ENCODE measurements around the gene ANKDD1B.
A peak's percentile ranks its signal among the peaks of the same experiment; 100 is the strongest.
"Not testable (repeated sequence)": the region's sequence is repeated elsewhere in the genome, so short reads cannot be mapped to it uniquely, and the experiment has no call there.

The ANKDD1B gene

DNA sequence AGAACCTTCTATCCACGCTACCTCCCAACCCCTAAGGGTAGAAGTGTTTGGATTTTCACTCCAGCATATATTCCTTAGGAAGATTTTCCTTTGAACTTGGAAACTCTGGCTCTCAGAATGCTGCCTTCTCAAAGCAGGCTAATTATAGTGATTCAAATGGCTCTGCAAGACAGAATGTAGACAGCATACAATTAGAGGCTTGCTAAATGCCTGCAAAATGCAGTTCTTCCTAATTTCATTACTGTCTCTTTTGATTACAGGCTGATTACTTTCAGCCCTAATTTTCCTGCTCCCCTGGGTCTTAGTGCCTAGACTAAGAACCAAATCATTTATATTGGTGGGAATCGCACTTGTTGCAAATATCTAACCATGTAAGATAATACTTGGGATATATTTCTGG is 50.8 kb downstream of the ANKDD1B start:
- no peak for DNase-seq

DNA sequence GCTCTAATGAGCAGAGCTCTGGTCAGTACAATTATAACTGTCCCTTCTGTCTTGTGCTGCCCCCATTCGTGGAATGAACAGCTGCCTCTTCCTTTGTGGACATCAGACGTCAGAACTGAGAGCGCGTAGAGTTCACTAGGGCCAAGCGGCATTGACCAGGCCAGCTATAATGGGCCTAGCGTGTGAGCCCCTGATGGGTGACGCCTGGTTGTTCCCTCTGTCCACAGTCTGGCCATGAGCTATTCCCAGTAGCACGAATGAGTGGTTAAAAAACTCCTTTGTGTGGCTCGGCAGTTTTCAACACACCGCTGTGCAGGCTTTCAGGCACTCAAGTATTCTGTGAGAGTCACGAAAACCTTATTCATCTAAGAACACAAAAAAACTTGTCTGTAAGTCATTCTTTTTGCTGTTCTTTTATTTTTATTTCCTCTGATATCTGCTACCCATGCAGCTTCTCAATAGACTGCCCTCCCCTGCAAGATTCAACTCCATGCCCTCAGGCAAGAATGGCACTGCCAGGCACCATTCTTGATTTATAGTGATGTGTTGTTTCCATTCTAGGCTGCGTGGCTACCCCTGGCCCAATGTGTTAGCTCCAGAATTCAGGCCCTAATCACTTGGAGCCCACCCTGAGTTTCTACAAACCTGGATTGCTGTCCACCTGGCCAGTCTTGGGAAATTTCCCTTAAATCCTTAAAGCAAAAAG is 52.5 kb downstream of the ANKDD1B start:
- no peak for DNase-seq

DNA sequence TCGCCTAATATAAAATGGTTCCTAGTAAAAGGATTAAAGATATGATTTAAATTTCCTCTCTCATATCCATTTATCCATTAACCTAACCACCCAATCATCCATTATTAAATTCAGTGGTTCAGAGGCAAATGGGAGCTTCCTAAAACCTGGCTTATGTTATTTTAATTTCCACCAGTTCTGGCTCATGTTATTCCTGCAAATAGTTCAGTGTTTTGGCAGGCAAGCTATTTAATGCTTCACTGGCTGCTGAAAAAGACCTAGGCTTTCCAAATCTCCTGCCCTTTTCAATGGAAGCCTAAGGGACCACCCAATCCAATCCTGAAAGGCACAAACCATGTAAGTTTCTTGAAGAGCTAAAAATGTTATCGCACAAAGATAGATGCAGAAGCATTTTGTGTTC is 53.7 kb downstream of the ANKDD1B start:
- DNase-seq: no peak

- DNase-seq: no peak
Observed at GRCh38 chr5:75666801-75667200, 55.5 kb downstream of the ANKDD1B start.

GRCh38 chr5:75667586-75667985 is 56.3 kb downstream of the ANKDD1B start:
- no peak for DNase-seq

GRCh38 chr5:75668445-75668844 is 57.2 kb downstream of the ANKDD1B start:
- DNase-seq: no peak

- DNase-seq: peak; percentile 30
Observed at GRCh38 chr5:75668977-75669689, 57.9 kb downstream of the ANKDD1B start.

DNA sequence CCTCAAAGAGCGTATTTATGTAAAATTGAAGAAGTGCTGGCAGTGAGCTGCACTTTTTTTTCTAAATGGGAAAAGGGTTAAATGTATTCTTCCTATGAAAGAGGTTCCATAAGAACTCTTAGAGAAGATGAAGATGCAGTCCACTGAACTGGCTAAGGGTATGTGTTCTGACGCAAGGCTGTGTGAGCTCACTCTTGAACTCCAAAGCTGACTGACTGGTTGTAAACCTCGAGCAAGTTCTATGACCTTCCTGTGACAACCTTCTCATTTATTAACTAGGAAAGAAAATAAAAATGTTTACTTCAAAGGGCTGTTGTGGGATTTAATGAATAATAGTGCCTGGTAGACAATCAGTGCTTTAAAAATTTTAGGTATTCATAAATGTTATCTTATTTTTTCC is 59.3 kb downstream of the ANKDD1B start:
- DNase-seq: no peak

DNA sequence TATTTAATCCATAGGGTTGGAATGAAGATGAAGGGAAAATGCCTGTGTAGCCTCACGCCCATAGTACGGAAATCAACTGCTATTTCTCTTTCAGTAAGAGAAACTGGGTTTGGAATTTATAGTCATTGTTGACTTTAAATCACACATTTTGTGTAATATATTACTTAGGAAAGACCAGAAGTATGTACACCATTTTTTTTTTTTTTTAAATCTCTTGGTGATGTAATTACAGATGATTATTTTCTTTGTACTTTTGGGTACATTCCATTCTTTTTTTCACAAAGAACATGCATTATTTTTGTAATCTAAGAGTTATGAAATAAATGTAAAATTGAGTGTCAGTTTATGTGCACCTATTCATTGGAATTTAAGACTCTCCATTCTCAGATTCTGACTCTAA is 60.3 kb downstream of the ANKDD1B start:
- no peak for DNase-seq

GRCh38 chr5:75672616-75673015 is 61.4 kb downstream of the ANKDD1B start:
- no peak for DNase-seq

GRCh38 chr5:75675783-75676182 is 64.5 kb downstream of the ANKDD1B start:
- no peak for DNase-seq

DNA sequence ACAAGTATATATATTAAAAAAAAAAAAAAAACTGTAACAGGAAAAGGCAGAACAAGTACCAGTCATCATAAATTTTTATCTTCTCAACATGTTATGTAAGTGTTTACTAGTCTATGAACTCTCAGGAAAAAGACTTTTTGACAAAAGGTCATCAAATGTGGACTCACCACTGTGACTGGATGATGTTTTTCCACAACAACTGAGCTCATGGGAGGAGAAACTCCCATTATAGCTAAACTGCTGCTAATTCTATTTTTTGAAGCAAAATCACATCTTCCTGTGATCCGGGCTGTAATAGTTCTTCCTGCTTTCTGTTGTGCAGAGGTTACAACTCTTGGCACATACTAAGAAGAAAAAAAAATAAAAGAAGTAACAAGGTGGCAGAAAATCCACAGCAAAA is 66.4 kb downstream of the ANKDD1B start:
- DNase-seq: no peak

- no peak for DNase-seq
Observed at GRCh38 chr5:75678155-75678554, 66.9 kb downstream of the ANKDD1B start.

- DNase-seq: no peak
Observed at GRCh38 chr5:75681125-75681830, 70.0 kb downstream of the ANKDD1B start.

DNA sequence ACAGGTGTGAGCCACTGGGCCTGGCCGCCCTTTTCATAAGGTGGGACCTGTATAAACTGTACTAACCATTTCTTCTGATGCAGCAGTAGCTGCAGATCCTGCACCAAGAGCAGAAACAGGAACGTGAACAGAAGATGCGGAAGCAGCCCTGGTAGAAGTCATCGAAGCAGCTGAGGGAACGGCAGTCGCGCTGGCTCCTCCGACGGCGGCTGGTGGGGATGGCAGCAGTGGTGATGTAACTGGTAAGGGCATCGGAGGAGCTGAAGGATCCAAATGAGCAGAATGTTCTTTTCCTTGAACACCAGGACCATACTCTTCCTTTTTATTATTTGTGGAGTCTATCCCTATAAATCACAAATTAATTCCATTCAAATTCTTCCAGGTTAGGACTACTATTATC is 73.9 kb downstream of the ANKDD1B start:
- no peak for DNase-seq

DNA sequence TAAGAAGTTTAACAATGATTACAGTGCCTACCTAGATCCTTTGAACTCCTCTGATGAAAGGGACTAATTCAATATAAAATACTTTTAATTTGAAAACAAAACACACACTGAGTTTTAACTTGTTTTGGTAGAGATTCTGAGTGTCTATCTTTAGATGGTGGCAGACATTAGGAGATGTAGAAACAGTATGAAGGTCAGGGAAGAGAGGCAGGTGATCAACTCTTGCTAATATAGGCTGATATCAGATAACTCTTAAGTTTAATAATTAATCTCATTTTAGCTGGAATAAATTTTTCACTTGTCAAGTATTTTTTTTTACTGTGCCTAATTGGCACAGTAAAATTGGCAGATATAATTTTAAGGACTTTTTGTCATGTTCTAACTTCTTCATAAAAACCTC is 75.2 kb downstream of the ANKDD1B start:
- no peak for DNase-seq

- no peak for DNase-seq
Observed at GRCh38 chr5:75690669-75691068, 79.4 kb downstream of the ANKDD1B start.

GRCh38 chr5:75694781-75695180 is 83.5 kb downstream of the ANKDD1B start:
- no peak for DNase-seq

GRCh38 chr5:75695472-75696351 is 84.5 kb downstream of the ANKDD1B start:
- not testable (repeated sequence) for DNase-seq

DNA sequence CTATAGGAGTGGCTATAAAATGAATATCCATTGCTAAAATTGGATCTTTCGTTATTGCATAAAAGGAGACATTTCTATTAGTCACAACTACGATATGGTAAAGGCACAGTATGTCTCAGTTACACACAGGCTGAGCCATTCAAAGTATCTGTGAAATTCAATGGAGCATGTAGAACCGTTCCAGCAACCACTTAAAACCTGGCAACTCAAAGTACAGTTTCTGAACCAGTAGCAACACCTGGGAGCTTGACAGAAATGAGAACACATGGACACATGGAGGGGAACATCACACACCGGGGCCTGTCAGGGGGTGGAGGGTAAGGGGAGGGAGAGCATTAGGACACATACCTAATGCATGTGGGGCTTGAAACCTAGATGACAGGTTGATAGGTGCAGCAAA is 90.6 kb downstream of the ANKDD1B start:
- DNase-seq: peak; percentile 23

DNA sequence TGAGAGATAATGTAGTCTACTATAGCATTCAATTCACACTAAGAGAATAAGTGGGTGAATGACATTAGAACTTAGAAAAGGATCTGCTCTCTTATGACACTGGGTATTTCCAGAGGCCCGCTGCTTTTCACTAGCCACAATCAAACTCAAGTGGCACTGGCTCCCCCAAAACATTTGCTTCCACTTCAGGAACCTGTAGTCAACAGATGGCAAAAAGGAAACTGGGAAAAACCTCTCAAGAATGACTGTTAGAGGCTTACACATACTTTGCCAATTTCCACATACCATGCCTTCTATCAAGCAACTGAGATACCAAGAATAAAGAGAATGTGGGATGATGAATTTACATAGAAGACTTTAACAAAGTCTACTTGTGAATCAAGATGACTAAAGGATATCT is 94.8 kb downstream of the ANKDD1B start:
- no peak for DNase-seq

GRCh38 chr5:75706775-75707174 is 95.5 kb downstream of the ANKDD1B start:
- DNase-seq: no peak

DNA sequence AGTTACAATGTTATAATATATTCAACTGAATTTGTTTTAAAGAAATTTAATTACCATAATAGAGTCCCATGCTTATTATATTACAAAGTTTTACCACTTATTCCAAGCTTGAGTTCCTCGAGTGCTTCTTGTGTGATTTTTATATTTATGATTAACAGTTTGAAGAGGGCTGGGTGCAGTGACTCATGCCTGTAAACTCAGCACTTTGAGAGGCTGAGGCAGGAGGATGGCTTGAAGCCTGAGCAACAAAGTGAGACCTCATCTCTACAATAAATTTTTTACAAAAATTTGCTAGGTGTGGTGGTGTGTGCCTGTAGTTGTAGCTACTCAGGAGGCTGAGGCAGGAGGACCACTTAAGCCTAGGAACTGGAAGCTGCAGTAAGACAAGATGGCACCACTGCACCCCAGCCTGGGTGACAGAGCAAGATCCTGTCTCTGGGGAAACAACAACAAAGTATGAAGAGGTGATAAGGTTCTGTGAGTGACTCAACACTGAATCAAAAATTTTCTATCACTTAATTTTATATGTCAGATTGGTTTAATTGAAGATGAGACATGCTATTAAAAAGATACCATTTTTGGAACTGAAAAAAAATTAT is 96.8 kb downstream of the ANKDD1B start:
- no peak for DNase-seq

Data from DMS79 treated with DMSO at 0.1 percent for 48 hours (cell line).